Lung (tissue), 12 donors: Measurements from ENCODE around the gene ZNF783. TPM values are rescaled to one million over a fixed set of nuclear protein-coding genes. Genes with fewer than 3 reads are reported as not detected.
"Not testable (repeated sequence)": the region's sequence is repeated elsewhere in the genome, so short reads cannot be mapped to it uniquely, and the experiment has no call there.

Experiments used
- ATAC-seq: fragments of 200-7000 bp; cut with Tn5 transposase; one replicate; pipeline ENCODE4 v1.9.1; 2020; ENCODE audit warnings: moderate number of reproducible peaks; ENCODE audit not compliant: insufficient read depth, low FRiP score
- DNase-seq, 3 donors: peaks; one replicate each; pipeline ENCODE4 v3.0.0-alpha.2; 2013 to 2017
- H3K27ac ChIP-seq, 2 donors: one replicate each; pipeline ENCODE4 v1.5.1; 2013; ENCODE audit warnings: mild to moderate bottlenecking in 2 of 2, moderate library complexity in 2 of 2, control low read depth in 1 of 2, inconsistent platforms in 1 of 2, low read depth in 1 of 2, low read length in 1 of 2
- H3K27me3 ChIP-seq, 3 donors: one replicate each; pipeline ENCODE4 v1.5.1; 2013; ENCODE audit warnings: low read length in 2 of 3; ENCODE audit not compliant: control insufficient read depth in 3 of 3, insufficient read depth in 3 of 3
- H3K36me3 ChIP-seq, 4 donors: one replicate each; pipeline ENCODE4 v1.5.1; 2013; ENCODE audit warnings: low read length in 4 of 4, mild to moderate bottlenecking in 1 of 4, moderate library complexity in 1 of 4; ENCODE audit not compliant: control insufficient read depth in 4 of 4, insufficient read depth in 4 of 4
- H3K4me1 ChIP-seq, 5 donors: one replicate each; pipeline ENCODE4 v1.5.1; 2013; ENCODE audit warnings: low read length in 5 of 5, mild to moderate bottlenecking in 2 of 5, moderate library complexity in 1 of 5; ENCODE audit not compliant: control insufficient read depth in 5 of 5, insufficient read depth in 5 of 5
- H3K4me3 ChIP-seq: one replicate; pipeline ENCODE4 v1.5.1; 2013; ENCODE audit warnings: mild to moderate bottlenecking, control low read depth, moderate library complexity
- H3K9ac ChIP-seq, 2 donors: one replicate each; pipeline ENCODE4 v1.5.1; 2013; ENCODE audit warnings: low read length in 2 of 2, control low read depth in 1 of 2; ENCODE audit not compliant: insufficient read depth in 1 of 2
- H3K9me3 ChIP-seq, 4 donors: one replicate each; pipeline ENCODE4 v1.5.1; 2013; ENCODE audit warnings: low read length in 3 of 4, mild to moderate bottlenecking in 1 of 4, moderate library complexity in 1 of 4; ENCODE audit not compliant: control insufficient read depth in 4 of 4, insufficient read depth in 3 of 4
- WGBS, 2 donors: extraction: QIAGEN DNeasy Blood & Tissue Kit; methylation state at CpG; one replicate each; pipeline ENCODE4 v1.1.7; 2013; 5-methylcytosine and 5-hydroxymethylcytosine counted together
- polyA plus RNA-seq, 2 donors: library from polyadenylated mRNA; stranded (reverse); fragments of 200-250 nt; gene quantifications; one replicate each; pipeline ENCODE4 v1.2.1, GENCODE V29; 2013
- total RNA-seq, 2 donors: library from RNA; depleted of rRNA in 1 of 2; stranded (reverse); fragments of >200 nt in 1 of 2; gene quantifications; one replicate each; pipeline ENCODE4 v1.2.1, GENCODE V29; 2014 to 2021
- TF ChIP-seq, protein P1 (sequence below): IDR thresholded peaks from 2 replicates; pipeline ENCODE4 v1.5.1; 2012; ENCODE audit warnings: mild to moderate bottlenecking; ENCODE audit errors: control extremely low read depth, extremely low read depth
- donor health status: control.
- donor health status: control.
- donor health status: Bipolar disorder and iron deficiency.
- donor health status: healthy.
- donor health status: DM: yes; HTN: yes; CAD: no.

The ZNF783 gene
- total and polyA plus RNA-seq, 4 donors = 6.2 to 16.3 (median 7.7) TPM

DNA sequence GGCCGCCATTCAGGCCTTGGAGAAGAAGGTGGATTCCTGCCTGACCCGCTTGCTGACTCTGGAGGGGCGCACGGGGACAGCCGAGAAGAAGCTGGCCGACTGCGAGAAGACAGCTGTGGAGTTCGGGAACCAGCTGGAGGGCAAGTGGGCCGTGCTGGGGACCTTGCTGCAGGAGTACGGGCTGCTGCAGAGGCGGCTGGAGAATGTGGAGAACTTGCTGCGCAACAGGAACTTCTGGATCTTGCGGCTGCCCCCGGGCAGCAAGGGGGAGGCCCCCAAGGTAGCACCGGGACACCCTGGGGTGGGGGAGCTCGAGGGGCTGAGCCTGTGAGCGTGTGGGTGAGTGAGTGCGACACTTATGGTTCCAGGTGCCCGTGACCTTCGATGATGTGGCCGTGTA is 4.5 kb downstream of the ZNF783 start:
- ATAC-seq (no peak), DNase-seq (no peak)
- Histone ChIP-seq H3K9me3 (peaks cover 0 to 2% (median 0%) of the 10 kb centered on the region in 4 donors), H3K27ac (no peak overlapping the region), H3K4me1 (peaks cover 0 to 7% (median 1%) of the 10 kb centered on the region in 5 donors), H3K4me3 (no peak overlapping the region), H3K27me3 (no peaks in the 10 kb centered on the region), H3K9ac (no peak overlapping the region), H3K36me3 (peaks cover 0 to 26% (median 7%) of the 10 kb centered on the region in 4 donors)
- 89 to 95% methylated on average over 21 of the region's 21 CpGs for WGBS, 2 donors
- TF ChIP-seq, protein P1, sequence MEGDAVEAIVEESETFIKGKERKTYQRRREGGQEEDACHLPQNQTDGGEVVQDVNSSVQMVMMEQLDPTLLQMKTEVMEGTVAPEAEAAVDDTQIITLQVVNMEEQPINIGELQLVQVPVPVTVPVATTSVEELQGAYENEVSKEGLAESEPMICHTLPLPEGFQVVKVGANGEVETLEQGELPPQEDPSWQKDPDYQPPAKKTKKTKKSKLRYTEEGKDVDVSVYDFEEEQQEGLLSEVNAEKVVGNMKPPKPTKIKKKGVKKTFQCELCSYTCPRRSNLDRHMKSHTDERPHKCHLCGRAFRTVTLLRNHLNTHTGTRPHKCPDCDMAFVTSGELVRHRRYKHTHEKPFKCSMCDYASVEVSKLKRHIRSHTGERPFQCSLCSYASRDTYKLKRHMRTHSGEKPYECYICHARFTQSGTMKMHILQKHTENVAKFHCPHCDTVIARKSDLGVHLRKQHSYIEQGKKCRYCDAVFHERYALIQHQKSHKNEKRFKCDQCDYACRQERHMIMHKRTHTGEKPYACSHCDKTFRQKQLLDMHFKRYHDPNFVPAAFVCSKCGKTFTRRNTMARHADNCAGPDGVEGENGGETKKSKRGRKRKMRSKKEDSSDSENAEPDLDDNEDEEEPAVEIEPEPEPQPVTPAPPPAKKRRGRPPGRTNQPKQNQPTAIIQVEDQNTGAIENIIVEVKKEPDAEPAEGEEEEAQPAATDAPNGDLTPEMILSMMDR = no peak

DNA sequence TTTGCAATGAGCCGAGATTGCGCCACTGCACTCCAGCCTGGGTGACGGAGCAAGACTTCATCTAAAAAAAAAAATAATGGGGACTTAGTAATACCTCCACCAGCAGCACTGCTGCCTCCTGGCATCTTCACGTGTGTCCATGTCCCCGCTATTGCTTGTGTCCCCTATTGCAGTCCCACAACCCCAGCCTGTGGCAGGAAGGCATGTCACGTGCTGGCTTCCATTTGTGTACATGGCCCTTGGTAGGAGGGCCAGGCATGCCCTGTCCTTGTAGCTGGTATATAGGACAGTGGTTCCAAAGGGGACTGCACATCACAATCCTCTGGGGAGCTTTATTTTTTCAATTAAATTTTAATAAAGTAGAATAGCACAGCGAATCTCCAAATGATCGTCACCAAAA is 5.7 kb downstream of the ZNF783 start:
- Histone ChIP-seq H3K27ac (no peak overlapping the region), H3K9ac (no peak overlapping the region), H3K9me3 (no peaks in the 10 kb centered on the region), H3K4me1 (peaks cover 0 to under 1% (median 0%) of the 10 kb centered on the region in 5 donors), H3K36me3 (peaks cover 0 to 28% (median 9%) of the 10 kb centered on the region in 4 donors), H3K27me3 (no peaks in the 10 kb centered on the region), H3K4me3 (no peak overlapping the region)
- TF ChIP-seq, protein P1 = no peak
- ATAC-seq (no peak), DNase-seq (no peak)
- WGBS, 2 donors = 90 to 96% methylated on average over 8 of the region's 8 CpGs

DNA sequence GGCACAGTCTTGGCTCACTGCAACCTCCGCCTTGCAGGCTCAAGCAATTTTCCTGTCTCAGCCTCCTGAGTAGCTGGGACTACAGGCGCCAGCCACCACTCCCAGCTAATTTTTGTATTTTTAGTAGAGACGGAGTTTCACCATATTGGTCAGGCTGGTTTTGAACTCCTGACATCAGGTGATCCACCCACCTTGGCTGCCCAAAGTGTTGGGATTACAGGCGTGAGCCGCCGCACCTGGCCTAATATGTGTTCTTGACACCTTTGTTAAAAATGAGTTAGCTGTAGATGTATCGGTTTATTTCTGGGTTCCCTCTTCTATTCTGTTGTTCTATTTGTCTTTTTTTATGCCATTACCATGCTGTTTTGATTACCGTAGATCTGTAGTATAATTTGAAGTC is 12.4 kb downstream of the ZNF783 start:
- not testable (repeated sequence) for H3K27ac ChIP-seq, H3K27me3 ChIP-seq, ATAC-seq, H3K4me3 ChIP-seq, H3K4me1 ChIP-seq, H3K9me3 ChIP-seq, DNase-seq, H3K9ac ChIP-seq
- H3K36me3 ChIP-seq = peaks cover 11 to 28% (median 20%) of the 10 kb centered on the region in 4 donors
- 97 to 100% methylated on average over 8 of the region's 8 CpGs for WGBS, 2 donors

DNA sequence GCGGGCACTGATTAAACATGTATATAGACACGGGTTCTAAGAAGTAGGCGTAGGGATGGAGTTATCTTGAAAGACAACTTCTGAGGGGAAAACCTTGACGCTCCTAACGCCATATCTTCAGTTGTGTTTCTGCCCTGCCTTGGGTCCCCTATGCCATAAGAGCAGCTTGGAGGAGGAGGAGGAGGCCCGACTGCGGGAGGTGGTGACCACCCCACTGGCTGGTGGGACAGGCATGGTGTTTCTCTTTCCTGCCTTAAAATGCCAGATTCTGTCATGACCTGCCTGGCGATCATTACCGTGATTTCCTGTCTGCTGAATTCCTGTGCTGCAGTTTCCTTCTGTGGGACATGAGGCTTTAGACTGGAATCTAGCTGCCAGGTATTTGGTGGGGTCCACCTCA is 15.9 kb downstream of the ZNF783 start:
- no peak overlapping the region for H3K4me3 ChIP-seq
- no peak overlapping the region for H3K27ac ChIP-seq
- H3K36me3 ChIP-seq = peaks cover 11 to 45% (median 19%) of the 10 kb centered on the region in 4 donors
- TF ChIP-seq, protein P1 = no peak
- H3K9me3 ChIP-seq = no peaks in the 10 kb centered on the region
- no peak for ATAC-seq
- WGBS, 2 donors = 97% methylated on average over 9 of the region's 9 CpGs
- H3K27me3 ChIP-seq = no peaks in the 10 kb centered on the region
- no peak for DNase-seq
- no peak overlapping the region for H3K9ac ChIP-seq
- no peaks in the 10 kb centered on the region for H3K4me1 ChIP-seq
